Activated T-cell treated with anti-CD3 and anti-CD28 coated beads, Interleukin-2, amount 50 U/mL, for 48 hours (primary cell): ENCODE data around the gene VCY1B.
"Not testable (repeated sequence)": the region's sequence is repeated elsewhere in the genome, so short reads cannot be mapped to it uniquely, and the experiment has no call there.

Experiments used
- DNase-seq, 2 experiments: peaks; one replicate each; pipeline ENCODE4 v3.0.0-alpha.2; 2020

The VCY1B gene

DNA sequence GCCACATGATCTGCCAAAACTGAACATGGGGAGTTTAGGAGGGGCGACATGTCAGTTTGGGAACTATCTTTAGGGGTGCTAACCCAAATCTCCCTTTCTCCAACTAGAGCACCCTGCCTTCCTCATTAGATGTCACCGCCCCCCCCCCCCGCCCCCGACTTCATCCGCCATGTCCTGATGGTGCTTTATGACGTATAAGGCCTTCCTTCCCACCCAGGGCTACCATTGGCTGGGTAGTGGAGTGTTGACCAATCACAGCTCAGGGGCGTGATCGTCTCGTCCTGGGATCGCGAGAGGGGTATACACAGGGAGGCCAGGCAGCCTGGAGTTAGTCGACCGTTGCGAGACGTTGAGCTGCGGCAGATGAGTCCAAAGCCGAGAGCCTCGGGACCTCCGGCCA is at the start of gene VCY1B:
Gene VCY1B, plus strand, starts transcription at position 301 of the 400 bp plus-strand sequence. Its CDS starts 63 bp downstream, at position 364.
- not testable (repeated sequence) for DNase-seq

DNA sequence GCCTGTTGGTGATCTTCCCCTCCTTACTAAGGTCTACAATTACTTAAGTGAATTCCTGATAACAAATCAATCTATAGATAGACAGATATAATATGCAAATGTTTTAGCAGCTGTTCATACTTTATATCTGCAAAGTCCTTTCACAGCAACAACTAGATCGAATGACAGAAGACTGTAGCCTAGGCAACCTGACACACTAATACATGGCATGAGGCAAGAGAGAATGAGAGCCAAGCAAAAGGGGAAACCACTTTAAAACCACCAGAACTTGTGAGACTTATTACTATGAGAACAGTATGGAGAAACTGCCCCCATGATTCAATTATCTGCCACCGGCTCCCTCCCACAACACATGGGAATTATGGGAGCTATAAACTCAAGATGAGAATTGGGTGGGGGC is 44.1 kb upstream of the VCY1B start:
- not testable (repeated sequence) for DNase-seq

GRCh38 chrY:14030395-14030794 is 25.6 kb upstream of the VCY1B start:
- DNase-seq: not testable (repeated sequence)

- DNase-seq: no peak
Measured at GRCh38 chrY:14085877-14086276, 29.9 kb downstream of the VCY1B start.
